Measurements from ENCODE around the gene SEC61A2. TPM values are rescaled to one million over a fixed set of nuclear protein-coding genes. Genes with fewer than 3 reads are reported as not detected.

The SEC61A2 gene
- total and polyA plus RNA-seq, 2 of the 8 experiments (the other 6 are each of a cell fraction or from before 2014, with no cell fraction given) = 18.2 to 19.2 TPM

DNA sequence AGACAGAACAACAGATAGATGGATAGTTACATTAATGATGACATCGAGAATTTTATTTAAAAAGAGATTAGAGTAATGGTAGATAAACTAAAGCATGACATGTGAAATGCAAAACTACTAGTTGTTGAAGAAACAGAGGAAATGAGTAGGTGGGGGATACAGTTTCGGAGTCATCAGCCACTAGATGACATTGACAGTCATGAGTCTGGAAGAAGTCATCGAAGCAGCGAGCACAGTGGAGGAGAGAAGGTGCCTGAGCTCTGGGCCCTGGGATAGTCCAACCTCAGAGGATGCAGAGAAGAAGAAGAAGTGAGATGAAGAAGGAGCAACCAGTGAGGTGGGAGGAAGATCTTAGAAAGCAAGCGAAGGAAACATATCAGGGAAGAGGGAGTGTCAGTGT, 20.2 kb upstream of the SEC61A2 start (continued):
- TF ChIP-seq, protein P1, sequence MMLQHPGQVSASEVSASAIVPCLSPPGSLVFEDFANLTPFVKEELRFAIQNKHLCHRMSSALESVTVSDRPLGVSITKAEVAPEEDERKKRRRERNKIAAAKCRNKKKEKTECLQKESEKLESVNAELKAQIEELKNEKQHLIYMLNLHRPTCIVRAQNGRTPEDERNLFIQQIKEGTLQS (IDR thresholded peaks at IDR 0.05; ENCODE audit: insufficient read depth, low read depth, low read length) = no peak
- TF ChIP-seq HDAC2 (IDR thresholded peaks at IDR 0.05; ENCODE audit: borderline replicate concordance in 1 of 2, low read depth in 2 of 2, low read length in 2 of 2) (no peak), SRF (IDR thresholded peaks at IDR 0.05; ENCODE audit: low read depth, low read length) (no peak), ASH2L (IDR thresholded peaks at IDR 0.05; ENCODE audit: low read length) (no peak), KDM1A (IDR thresholded peaks at IDR 0.05; ENCODE audit: borderline replicate concordance, low read length) (no peak)

Measured in H1 (cell line).